Neutrophil (primary cell): ENCODE measurements around the gene PIP4K2A.

ENCODE experiments used
- H3K27ac ChIP-seq: fragments of 200-600 bp; sonication (generic); 2 replicates; pipeline ENCODE4 v1.5.1; 2016; ENCODE audit warnings: mild to moderate bottlenecking, moderate library complexity
- H3K27me3 ChIP-seq: fragments of 200-600 bp; sonication (generic); 2 replicates; pipeline ENCODE4 v1.6.0; 2016; ENCODE audit warnings: mild to moderate bottlenecking
- H3K36me3 ChIP-seq: fragments of 200-600 bp; sonication (generic); 2 replicates; pipeline ENCODE4 v1.5.1; 2017
- H3K4me1 ChIP-seq, 2 experiments: fragments of 200-600 bp in 1 of 2; sonication (generic) in 1 of 2; 1 replicate in 1 of 2; 2 replicates in 1 of 2; pipeline versions ENCODE4 v1.5.1 to v1.6.1; 2013 to 2016; ENCODE audit warnings: low read depth in 1 of 2, low read length in 1 of 2, mild to moderate bottlenecking in 1 of 2, moderate library complexity in 1 of 2; ENCODE audit not compliant: control insufficient read depth in 1 of 2, insufficient read depth in 1 of 2
- H3K4me3 ChIP-seq, 2 experiments: fragments of 200-600 bp in 1 of 2; sonication (generic) in 1 of 2; 1 replicate in 1 of 2; 2 replicates in 1 of 2; pipeline ENCODE4 v1.5.1; 2013 to 2016; ENCODE audit warnings: low read depth in 1 of 2, low read length in 1 of 2, mild to moderate bottlenecking in 1 of 2, moderate library complexity in 1 of 2
- H3K9me3 ChIP-seq: fragments of 200-600 bp; sonication (generic); 2 replicates; pipeline ENCODE4 v1.5.1; 2016
- CTCF ChIP-seq: fragments of 200-600 bp; sonication (generic); IDR thresholded peaks from 2 replicates; pipeline ENCODE4 v1.5.1; 2016; ENCODE audit warnings: antibody characterized with exemption

PIP4K2A gene

GRCh38 chr10:22609719-22610465 lies 104.5 kb downstream of the PIP4K2A start:
- Histone ChIP-seq H3K9me3 (no peaks in the 10 kb centered on the region), H3K36me3 (no peaks in the 10 kb centered on the region), H3K4me3 (no peak overlapping the region), H3K4me1 (peaks cover 62 to 70% of the 10 kb centered on the region in 2 experiments), H3K27ac (peak overlapping the region; percentile 46), H3K27me3 (no peaks in the 10 kb centered on the region)
- TF ChIP-seq CTCF: no peak

GRCh38 chr10:22609251-22609650 lies 105.1 kb downstream of the PIP4K2A start:
- no peak overlapping the region for H3K4me3 ChIP-seq
- H3K9me3 ChIP-seq: no peaks in the 10 kb centered on the region
- H3K27me3 ChIP-seq: no peaks in the 10 kb centered on the region
- no peak for TF ChIP-seq CTCF
- peaks cover 62 to 73% of the 10 kb centered on the region in 2 experiments for H3K4me1 ChIP-seq
- no peaks in the 10 kb centered on the region for H3K36me3 ChIP-seq
- peak overlapping the region; percentile 46 for H3K27ac ChIP-seq

DNA sequence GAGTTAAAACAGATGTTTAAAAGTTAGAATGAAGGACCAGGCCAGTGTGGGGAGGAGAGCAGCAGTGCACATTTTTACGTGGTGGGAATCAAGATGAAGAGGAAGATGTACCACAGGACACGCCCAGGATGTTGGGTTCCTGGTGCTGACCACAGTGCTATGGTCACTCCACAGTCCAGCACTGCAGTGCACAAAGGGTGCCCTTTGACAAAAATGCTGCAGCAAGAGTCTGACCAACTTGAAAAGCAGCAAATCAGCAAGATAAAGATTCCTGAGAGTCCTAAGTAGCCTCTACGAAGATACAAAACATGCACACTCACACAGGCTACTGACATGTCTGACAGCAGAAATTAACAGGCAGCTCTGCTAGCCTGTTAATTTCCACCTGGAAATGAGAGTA lies 107.1 kb downstream of the PIP4K2A start:
- Histone ChIP-seq H3K4me1 (peaks cover 59 to 71% of the 10 kb centered on the region in 2 experiments), H3K9me3 (no peaks in the 10 kb centered on the region), H3K27me3 (no peaks in the 10 kb centered on the region), H3K36me3 (no peaks in the 10 kb centered on the region), H3K27ac (peak overlapping the region; percentile 77), H3K4me3 (peak overlapping the region in 1 of 2 experiments; percentile 12)
- no peak for TF ChIP-seq CTCF

DNA sequence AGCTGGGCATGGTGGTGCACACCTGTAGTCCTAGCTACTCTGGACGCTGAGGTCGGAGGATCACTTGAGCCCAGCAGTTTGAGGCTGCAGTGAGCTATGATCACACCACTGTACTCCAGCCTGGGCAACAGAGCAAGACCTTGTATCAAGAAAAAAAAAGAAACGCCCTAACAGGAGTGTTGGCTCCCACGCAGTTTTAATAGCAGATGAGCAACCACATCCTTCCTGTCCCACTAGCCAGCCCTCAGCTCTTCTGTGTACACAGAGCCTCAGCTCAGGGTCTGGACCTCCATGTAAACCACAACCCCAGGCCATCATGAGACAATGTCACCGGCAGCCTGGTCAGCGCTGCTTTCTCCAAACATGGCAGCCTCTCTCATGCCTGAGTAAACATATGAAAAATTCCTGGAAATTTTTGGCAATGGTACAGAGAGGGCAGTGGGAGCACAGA lies 108.2 kb downstream of the PIP4K2A start:
- Histone ChIP-seq H3K4me3 (peak overlapping the region in 1 of 2 experiments; percentile 1), H3K27ac (peak overlapping the region; percentile 77), H3K36me3 (no peaks in the 10 kb centered on the region), H3K27me3 (no peaks in the 10 kb centered on the region), H3K4me1 (peaks cover 48 to 62% of the 10 kb centered on the region in 2 experiments), H3K9me3 (no peaks in the 10 kb centered on the region)
- no peak for TF ChIP-seq CTCF

DNA sequence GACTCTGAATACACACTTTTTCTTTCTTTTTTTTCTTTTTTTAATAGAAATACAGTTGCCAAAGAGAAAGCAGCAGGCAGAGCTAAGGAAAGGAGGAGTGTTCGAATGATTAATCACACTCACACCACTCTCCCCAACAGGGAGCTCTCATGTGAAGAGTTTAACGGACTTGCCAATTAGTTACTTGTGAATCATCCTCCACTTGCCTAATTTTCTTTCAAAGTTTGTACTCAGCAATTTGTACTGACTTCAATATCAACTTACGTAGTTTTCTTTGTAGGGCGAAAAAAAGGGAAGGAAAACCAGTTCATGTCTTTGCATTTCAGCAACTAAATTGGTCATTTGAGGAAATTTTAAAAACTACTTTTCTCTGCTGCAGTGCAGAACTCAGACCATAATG lies 109.2 kb downstream of the PIP4K2A start:
- H3K9me3 ChIP-seq: no peaks in the 10 kb centered on the region
- peak overlapping the region in 1 of 2 experiments; percentile 1 for H3K4me3 ChIP-seq
- H3K27ac ChIP-seq: peak overlapping the region; percentile 77
- H3K4me1 ChIP-seq: peaks cover 42 to 53% of the 10 kb centered on the region in 2 experiments
- no peak for TF ChIP-seq CTCF
- no peaks in the 10 kb centered on the region for H3K27me3 ChIP-seq
- H3K36me3 ChIP-seq: peaks cover 4% of the 10 kb centered on the region
